HG03354 (cell line): Measurements from ENCODE around the gene CFAP91.
A peak's percentile ranks its signal among the peaks of the same experiment; 100 is the strongest.

Experiments
- ATAC-seq: cut with Tn5 transposase; IDR thresholded peaks from one replicate; pipeline ENCODE4 v1.9.1; 2021; ENCODE audit warnings: mild to moderate bottlenecking; ENCODE audit not compliant: unreplicated experiment, poor library complexity, severe bottlenecking

Gene CFAP91

GRCh38 chr3:119702530-119703527, at the start of gene CFAP91:
TSS of gene CFAP91 (plus strand) at chr3:119703022. CDS start at chr3:119703099, 77 bp downstream.
- peak; percentile 89 for ATAC-seq

GRCh38 chr3:119653876-119654275, 48.9 kb upstream of the CFAP91 start:
- ATAC-seq = no peak

DNA sequence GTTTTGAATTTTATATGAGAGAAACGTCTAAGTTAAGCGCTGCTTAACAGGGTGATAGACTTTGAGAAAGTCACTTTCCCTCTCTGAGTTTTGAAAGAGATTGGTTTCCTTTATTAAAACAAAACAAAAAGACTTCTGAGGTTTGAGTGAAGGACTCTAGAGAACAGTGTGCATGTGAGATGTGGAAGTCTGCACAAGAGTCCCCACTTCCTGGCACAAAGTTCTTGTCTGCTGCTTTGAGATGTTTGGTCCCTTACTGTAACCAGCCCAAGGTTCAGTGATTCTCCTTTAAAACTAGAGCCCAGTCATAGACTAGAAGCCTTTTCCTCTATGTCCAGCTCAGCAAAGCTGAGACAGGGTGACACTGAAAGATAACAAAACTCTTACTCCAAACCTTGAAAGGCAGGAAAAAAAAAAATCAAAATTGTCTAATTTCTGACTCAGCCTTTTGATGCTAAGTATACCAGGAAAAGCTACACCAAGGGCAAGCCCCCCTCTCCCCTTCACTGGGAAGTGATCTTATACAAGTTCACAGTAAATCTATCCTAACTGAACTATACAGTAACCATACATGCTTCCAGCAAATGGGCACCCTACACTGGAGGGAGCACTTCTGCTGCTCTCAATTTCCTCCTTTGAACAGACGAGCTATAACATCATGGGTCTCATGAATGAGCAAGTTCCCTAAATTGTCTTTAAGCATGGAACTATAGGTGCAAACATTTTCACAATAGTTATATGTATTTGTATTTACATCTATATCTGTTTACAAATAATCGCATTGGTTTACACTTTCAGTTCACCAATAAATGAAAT, 44.7 kb upstream of the CFAP91 start:
- no peak for ATAC-seq

- no peak for ATAC-seq
These were observed 43.8 kb upstream of the CFAP91 start for GRCh38 chr3:119658994-119659393.

DNA sequence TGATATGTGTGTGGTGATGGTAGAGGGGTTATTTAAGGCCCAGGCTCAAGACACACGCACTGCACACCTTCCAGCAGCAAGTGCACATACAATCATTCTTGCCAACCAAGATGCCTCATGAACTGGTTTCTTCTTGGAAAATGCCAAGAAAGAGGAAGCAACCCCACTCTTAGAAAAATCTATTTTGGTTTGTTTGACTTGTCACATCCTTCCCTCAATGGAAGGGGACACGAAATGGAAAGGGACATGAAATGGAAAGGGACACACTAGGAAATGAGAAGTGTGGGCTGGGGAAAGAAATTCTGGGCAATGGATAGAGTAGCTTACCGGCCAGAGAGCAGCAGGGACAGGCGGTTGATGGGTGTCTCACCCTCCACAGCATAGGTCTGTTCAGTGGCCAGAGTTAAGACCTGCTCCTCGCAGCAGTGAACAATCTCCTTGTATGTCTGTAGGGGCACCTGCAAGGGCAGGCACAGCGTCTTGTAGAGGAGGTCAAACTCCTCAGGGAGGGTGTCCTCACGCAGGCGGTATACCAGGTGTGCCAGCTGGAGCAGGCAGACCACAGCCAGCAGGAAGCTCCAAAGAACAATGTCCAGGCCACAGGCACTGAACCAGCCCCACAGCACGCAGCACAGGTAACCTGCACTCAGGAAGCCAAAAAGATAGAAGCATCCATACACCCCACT, 43.1 kb upstream of the CFAP91 start:
- ATAC-seq = no peak

DNA sequence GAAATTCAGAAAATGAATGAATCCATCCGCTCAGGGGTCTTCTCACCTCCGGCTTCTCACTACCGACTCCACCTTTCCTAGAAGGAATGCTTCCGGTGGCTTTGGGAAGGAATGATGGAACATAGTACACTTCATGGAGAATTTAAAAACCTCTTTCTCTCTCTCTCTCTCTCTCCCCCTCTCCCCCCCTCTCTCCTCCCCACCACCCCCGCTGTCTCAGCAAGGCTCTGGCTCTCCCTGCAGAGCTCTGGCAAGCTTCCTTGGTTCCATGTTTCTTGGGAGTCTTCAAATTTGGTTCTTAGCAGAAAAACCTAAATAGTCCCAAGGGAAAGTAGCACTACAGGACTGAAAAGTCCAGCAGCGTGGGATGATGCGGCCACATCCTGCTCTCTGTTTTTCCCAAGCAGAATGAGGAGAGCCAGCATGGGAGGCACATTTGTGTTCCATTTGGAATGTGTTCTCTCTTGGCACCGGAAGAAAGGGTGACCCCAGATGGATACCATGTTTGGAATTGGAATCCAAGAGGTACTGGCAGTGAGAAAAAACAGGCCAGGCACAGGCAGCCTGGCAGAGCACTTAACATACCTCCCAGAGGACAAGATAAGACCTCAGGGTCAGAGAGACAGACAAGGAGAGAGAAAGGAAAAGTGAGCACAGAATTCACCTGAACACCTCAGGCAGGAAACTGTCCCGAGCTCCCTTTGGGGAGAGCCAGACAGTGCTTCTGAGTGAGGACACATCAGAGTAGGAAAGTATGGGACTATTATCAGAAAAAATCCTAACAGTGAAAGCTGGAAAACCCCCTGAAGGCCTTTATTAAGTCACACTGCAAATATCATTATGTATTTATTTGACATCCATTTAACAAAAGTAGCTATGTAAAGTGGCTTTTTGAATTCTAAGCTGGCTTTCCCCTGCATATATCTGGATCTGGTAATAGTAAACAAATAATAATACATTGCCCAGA, 42.1 kb upstream of the CFAP91 start, which contains the start of gene POPDC2:
TSS of gene POPDC2 (minus strand) at position 116 of the 967 bp plus-strand sequence. CDS start 166 bp downstream, outside the sequence.
- no peak for ATAC-seq

DNA sequence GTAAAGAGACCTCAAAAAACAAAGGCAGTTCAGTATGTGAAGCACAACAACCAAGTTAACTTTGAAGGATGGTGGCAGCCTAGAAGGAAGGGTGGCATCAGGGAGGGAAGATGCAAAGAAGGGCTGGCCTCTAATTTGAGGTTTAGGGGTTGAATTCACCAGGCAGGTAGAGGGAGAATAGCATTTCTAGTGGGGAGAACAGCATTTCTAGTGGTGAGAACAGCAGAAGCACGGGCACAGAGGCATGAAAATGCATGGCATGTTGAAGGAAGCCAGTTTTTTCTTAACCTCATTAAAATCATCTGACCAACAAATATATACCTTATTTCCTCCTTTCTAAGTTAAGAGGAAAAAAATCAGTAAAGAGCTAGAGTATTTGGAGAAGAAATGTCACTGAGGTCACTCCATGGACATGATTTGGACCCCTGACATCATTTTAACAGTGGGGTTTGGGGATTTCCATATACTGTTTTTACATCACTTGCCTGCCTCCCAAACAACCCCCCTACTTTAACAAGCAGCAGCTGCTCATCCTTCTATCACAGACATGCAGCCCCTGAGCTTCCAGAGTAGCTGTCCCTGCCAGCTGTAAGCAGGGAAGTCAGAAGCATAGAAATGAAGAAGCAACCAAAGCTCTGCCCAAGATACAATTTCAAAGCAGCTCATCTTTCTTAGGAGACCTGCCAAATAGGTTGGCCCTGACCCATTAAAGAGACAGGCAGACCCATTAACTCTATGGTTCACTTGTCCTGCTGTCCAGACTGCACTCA, 40.0 kb upstream of the CFAP91 start:
- ATAC-seq = no peak

DNA sequence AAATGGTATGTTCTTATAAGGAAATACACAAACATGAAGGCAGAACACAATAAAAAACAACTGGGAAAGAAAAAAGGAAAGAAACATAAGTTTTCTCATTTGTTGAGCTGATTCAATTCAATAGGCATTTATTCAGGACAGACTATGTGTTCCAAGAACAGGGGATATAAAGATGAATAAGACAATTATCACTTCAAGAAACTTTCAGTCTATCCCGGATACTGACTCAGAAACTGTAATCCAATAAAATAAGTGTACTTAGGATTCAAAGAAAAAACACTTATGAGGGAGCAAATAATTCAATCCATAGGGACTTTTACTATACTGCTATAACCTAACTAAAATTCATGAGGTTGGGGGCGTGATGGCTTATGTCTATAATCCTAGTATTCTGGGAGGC, 38.9 kb upstream of the CFAP91 start:
- no peak for ATAC-seq

- no peak for ATAC-seq
These were observed 38.5 kb upstream of the CFAP91 start for GRCh38 chr3:119664370-119664769.

GRCh38 chr3:119664850-119665379, 37.9 kb upstream of the CFAP91 start:
- ATAC-seq = no peak

GRCh38 chr3:119665954-119666559, 36.8 kb upstream of the CFAP91 start:
- ATAC-seq = no peak

GRCh38 chr3:119669906-119670570, 32.8 kb upstream of the CFAP91 start:
- no peak for ATAC-seq

- ATAC-seq = no peak
These were observed 30.0 kb upstream of the CFAP91 start for GRCh38 chr3:119672776-119673175.

DNA sequence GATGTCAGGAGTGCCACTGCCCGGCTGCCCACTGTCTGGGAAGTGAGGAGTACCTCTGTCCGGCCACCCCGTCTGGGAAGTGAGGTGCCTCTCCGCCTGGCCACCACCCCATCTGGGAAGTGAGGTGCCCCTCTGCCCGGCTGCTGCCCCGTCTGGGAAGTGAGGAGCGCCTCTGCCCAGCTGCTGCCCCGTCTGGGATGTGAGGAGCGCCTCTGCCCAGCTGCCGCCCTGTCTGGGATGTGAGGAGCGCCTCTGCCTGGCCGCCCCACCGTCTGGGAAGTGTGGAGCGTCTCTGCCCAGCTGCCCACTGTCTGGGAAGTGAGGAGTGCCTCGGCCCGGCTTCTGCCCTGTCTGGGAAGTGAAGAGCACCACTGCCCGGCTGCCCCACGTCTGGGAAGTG, 28.9 kb upstream of the CFAP91 start:
- no peak for ATAC-seq

DNA sequence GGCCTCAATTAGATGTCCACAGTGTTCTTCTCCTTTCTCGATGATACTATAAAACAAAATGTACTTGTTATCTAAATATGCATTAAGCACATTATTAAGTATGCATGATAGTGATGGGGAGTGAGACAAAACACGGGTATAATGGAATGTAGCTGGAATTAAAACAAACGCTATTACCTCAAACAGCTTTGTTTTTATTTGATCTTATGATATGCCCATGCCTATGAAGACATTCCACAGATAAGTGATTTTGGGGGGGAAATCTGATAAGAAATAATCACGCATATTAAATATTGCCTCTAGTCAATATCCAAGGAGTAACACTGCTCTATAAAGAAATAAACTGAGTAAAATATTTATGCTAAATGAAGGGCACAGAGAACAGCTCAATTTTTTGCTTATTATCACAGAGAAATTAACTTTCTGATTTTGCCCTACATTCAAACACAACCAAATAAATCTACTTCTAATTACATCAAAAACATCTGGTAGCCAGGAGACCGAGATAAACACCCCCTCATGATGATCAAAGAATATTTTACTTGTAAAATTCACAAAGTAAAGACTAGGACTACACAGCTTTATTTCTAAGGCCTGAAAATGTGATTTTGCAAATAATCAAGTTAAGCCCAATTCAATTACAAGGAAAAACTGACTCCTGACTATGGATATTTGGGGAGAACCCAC, 27.5 kb upstream of the CFAP91 start:
- ATAC-seq = no peak

- ATAC-seq = no peak
These were observed 26.8 kb upstream of the CFAP91 start for GRCh38 chr3:119676020-119676419.
